HepG2 (cell line): Measurements from ENCODE around the gene PEX11G. TPM values are rescaled to one million over a fixed set of nuclear protein-coding genes. Genes with fewer than 3 reads are reported as not detected.
A peak's percentile ranks its signal among the peaks of the same experiment; 100 is the strongest.

Experiments
- CAMTA2 ChIP-seq: sonication (generic); formaldehyde crosslinking; IDR thresholded peaks from 2 replicates; pipeline ENCODE4 v1.4.0; 2020; ENCODE audit warnings: mild to moderate bottlenecking, missing genetic modification reagents, borderline replicate concordance
- ELF3 ChIP-seq: IDR thresholded peaks from 2 replicates; pipeline ENCODE4 v1.6.1; 2016; ENCODE audit warnings: missing genetic modification reagents, missing compliant biosample characterization
- GABPA ChIP-seq, 2 experiments: IDR thresholded peaks; 2 replicates each; pipeline ENCODE4 v1.6.1; 2011 to 2016; ENCODE audit warnings: low read depth in 2 of 2, low read length in 1 of 2, missing biosample characterization in 1 of 2, missing genetic modification characterization in 1 of 2
- HIVEP1 ChIP-seq: sonication (generic); formaldehyde crosslinking; IDR thresholded peaks from 2 replicates; pipeline ENCODE4 v1.4.0; 2020; ENCODE audit warnings: mild to moderate bottlenecking, missing genetic modification reagents
- ISL2 ChIP-seq: sonication (generic); formaldehyde crosslinking; IDR thresholded peaks from 2 replicates; pipeline ENCODE4 v1.5.0; 2020; ENCODE audit warnings: missing genetic modification reagents
- KDM3A ChIP-seq: IDR thresholded peaks from 2 replicates; pipeline ENCODE4 v1.6.1; 2018; ENCODE audit warnings: low read depth, missing compliant biosample characterization
- LBX2 ChIP-seq: sonication (generic); formaldehyde crosslinking; IDR thresholded peaks from 2 replicates; pipeline ENCODE4 v1.5.0; 2020; ENCODE audit warnings: missing genetic modification reagents, mild to moderate bottlenecking, borderline replicate concordance
- MLLT10 ChIP-seq: sonication (generic); formaldehyde crosslinking; IDR thresholded peaks from 2 replicates; pipeline ENCODE4 v1.4.0; 2020; ENCODE audit warnings: missing genetic modification reagents
- MXD1 ChIP-seq: sonication (generic); formaldehyde crosslinking; IDR thresholded peaks from 2 replicates; pipeline ENCODE4 v1.4.0; 2020; ENCODE audit warnings: mild to moderate bottlenecking, missing genetic modification reagents
- NR0B2 ChIP-seq: sonication (generic); formaldehyde crosslinking; IDR thresholded peaks from 2 replicates; pipeline ENCODE4 v1.4.0; 2020; ENCODE audit warnings: mild to moderate bottlenecking, missing genetic modification reagents
- NR3C1 ChIP-seq: sonication (generic); formaldehyde crosslinking; IDR thresholded peaks from 2 replicates; pipeline ENCODE4 v1.4.0; 2020; ENCODE audit warnings: missing genetic modification reagents
- PRDM10 ChIP-seq: sonication (generic); formaldehyde crosslinking; IDR thresholded peaks from 2 replicates; pipeline ENCODE4 v1.4.0; 2020; ENCODE audit warnings: low read depth, missing genetic modification reagents
- RBAK ChIP-seq: sonication (generic); formaldehyde crosslinking; IDR thresholded peaks from 2 replicates; pipeline ENCODE4 v1.5.1; 2020; ENCODE audit warnings: mild to moderate bottlenecking, missing genetic modification reagents
- STAG1 ChIP-seq: sonication (generic); formaldehyde crosslinking; IDR thresholded peaks from 2 replicates; pipeline ENCODE4 v1.4.0; 2020; ENCODE audit warnings: missing genetic modification reagents
- ZBTB26 ChIP-seq: IDR thresholded peaks from 2 replicates; pipeline ENCODE4 v1.6.1; 2016; ENCODE audit warnings: missing compliant biosample characterization, missing genetic modification reagents, borderline replicate concordance
- ZNF124 ChIP-seq: sonication (generic); formaldehyde crosslinking; IDR thresholded peaks from 2 replicates; pipeline ENCODE4 v1.4.0; 2020; ENCODE audit warnings: missing genetic modification reagents
- ZNF235 ChIP-seq: sonication (generic); formaldehyde crosslinking; IDR thresholded peaks from 2 replicates; pipeline ENCODE4 v1.8.1; 2023; ENCODE audit warnings: mild to moderate bottlenecking, missing genetic modification reagents, borderline replicate concordance
- ZNF770 ChIP-seq: sonication (generic); formaldehyde crosslinking; IDR thresholded peaks from 2 replicates; pipeline ENCODE4 v1.5.0; 2020; ENCODE audit warnings: mild to moderate bottlenecking, missing genetic modification reagents
- ZNF781 ChIP-seq: sonication (generic); formaldehyde crosslinking; IDR thresholded peaks from 2 replicates; pipeline ENCODE4 v1.5.1; 2020; ENCODE audit warnings: borderline replicate concordance, mild to moderate bottlenecking, missing genetic modification reagents; ENCODE audit errors: not compliant biosample characterization
- polyA plus RNA-seq, 8 experiments: library from polyadenylated mRNA; depleted of rRNA in 3 of 8; stranded (reverse) in 7 of 8; unstranded in 1 of 8; fragments of >200 nt; fragmentation: Illumina TruSeq in 4 of 8; extraction: Trizol in 4 of 8; gene quantifications; 2 replicates each; pipeline versions ENCODE4 v1.2.1 to v1.2.3, GENCODE V29; 2011 to 2016; ENCODE audit warnings: low read depth in 4 of 8, missing spikeins in 1 of 8, mixed read lengths in 1 of 8; ENCODE audit not compliant: insufficient read depth in 1 of 8
- total RNA-seq, 5 experiments: library from RNA; depleted of rRNA; stranded (reverse); fragments of >200 nt; fragmentation: Illumina TruSeq; extraction: Trizol; gene quantifications; 2 replicates each; pipeline ENCODE4 v1.2.3, GENCODE V29; 2016; ENCODE audit warnings: low read depth in 1 of 5

PEX11G gene
- total and polyA plus RNA-seq, 2 of the 13 experiments (the other 11 are each of a cell fraction or from before 2014, with no cell fraction given): not detected

- TF ChIP-seq MXD1 (CRISPR knock-in tag) (no peak; the same call in 1 of the 2 replicates), ZBTB26 (CRISPR knock-in tag) (no peak), CAMTA2 (CRISPR knock-in tag) (no peak), ZNF235 (CRISPR knock-in tag) (peak; percentile 64; the same call in 1 of the 2 replicates), GABPA (IDR thresholded peaks at IDR 0.05; ENCODE audit: low read depth, low read length) (no peak), GABPA (CRISPR knock-in tag; IDR thresholded peaks at IDR 0.05; ENCODE audit: low read depth) (peak; percentile 51), NR0B2 (CRISPR knock-in tag) (peak; percentile 92; the same call in 1 of the 2 replicates), ZNF124 (CRISPR knock-in tag) (peak; percentile 88), ELF3 (CRISPR knock-in tag) (peak; percentile 78), PRDM10 (CRISPR knock-in tag) (0 out of 2 replicates have a peak, but pooled peaks have one; percentile 64), LBX2 (CRISPR knock-in tag) (0 out of 2 replicates have a peak, but pooled peaks have one; percentile 53), KDM3A (peak; percentile 81), MLLT10 (CRISPR knock-in tag) (no peak), STAG1 (CRISPR knock-in tag) (no peak), ISL2 (CRISPR knock-in tag) (peak; percentile 70), ZNF781 (CRISPR knock-in tag) (no peak), NR3C1 (CRISPR knock-in tag) (no peak), RBAK (CRISPR knock-in tag) (peak; percentile 29; the same call in 1 of the 2 replicates), ZNF770 (CRISPR knock-in tag) (peak; percentile 67), HIVEP1 (CRISPR knock-in tag) (peak; percentile 55; the same call in 1 of the 2 replicates)
Measured at GRCh38 chr19:7522072-7522922, 33.5 kb upstream of the PEX11G start, which contains the start of gene MCOLN1 (continued).
